AML-193 (cell line): Measurements from ENCODE around the gene COX11.

Experiments used
- DNase-seq, 2 experiments: peaks; one replicate each; lab custom pipeline; 2025; lab: John Stamatoyannopoulos, UW

COX11 gene

GRCh38 chr17:54968262-54968987 lies at the start of gene COX11, which contains the start of gene STXBP4:
Gene COX11, minus strand, starts transcription at chr17:54968654. Its CDS starts 8 bp downstream, at chr17:54968646.
Gene STXBP4, plus strand, starts transcription at chr17:54968765. Its CDS starts 17,455 bp downstream, at chr17:54986220.
- peak; percentile 97 to 98 for DNase-seq

- DNase-seq: peak; percentile 45 to 59
These were observed 37.1 kb upstream of the COX11 start for GRCh38 chr17:55005520-55005919.

GRCh38 chr17:55004484-55004883 lies 36.0 kb upstream of the COX11 start:
- DNase-seq: no peak

GRCh38 chr17:55002458-55002857 lies 34.0 kb upstream of the COX11 start:
- no peak for DNase-seq

- DNase-seq: no peak
These were observed 28.0 kb upstream of the COX11 start for GRCh38 chr17:54996441-54996840.

GRCh38 chr17:54992797-54993639 lies 24.6 kb upstream of the COX11 start:
- peak; percentile 59 to 79 for DNase-seq

- DNase-seq: no peak
These were observed 23.1 kb upstream of the COX11 start for GRCh38 chr17:54991567-54991966.

GRCh38 chr17:54990118-54990517 lies 21.7 kb upstream of the COX11 start:
- no peak for DNase-seq

- DNase-seq: no peak
These were observed 17.0 kb upstream of the COX11 start for GRCh38 chr17:54985476-54985875.

GRCh38 chr17:54983260-54983659 lies 14.8 kb upstream of the COX11 start:
- no peak for DNase-seq

- no peak for DNase-seq
These were observed 13.9 kb upstream of the COX11 start for GRCh38 chr17:54982399-54982798.

GRCh38 chr17:54980375-54980774 lies 11.9 kb upstream of the COX11 start:
- no peak for DNase-seq

GRCh38 chr17:54979657-54980056 lies 11.2 kb upstream of the COX11 start:
- DNase-seq: no peak

GRCh38 chr17:54977744-54978143 lies 9.3 kb upstream of the COX11 start:
- DNase-seq: no peak

GRCh38 chr17:54976316-54976715 lies 7.9 kb upstream of the COX11 start:
- DNase-seq: no peak

- no peak for DNase-seq
These were observed 6.3 kb upstream of the COX11 start for GRCh38 chr17:54974759-54975158.

GRCh38 chr17:54972406-54973138 lies 4.1 kb upstream of the COX11 start:
- no peak for DNase-seq

- DNase-seq: no peak
These were observed 3.4 kb upstream of the COX11 start for GRCh38 chr17:54971901-54972300.

GRCh38 chr17:54971147-54971546 lies 2.7 kb upstream of the COX11 start:
- no peak for DNase-seq

- no peak for DNase-seq
These were observed 1.5 kb upstream of the COX11 start for GRCh38 chr17:54969658-54970572.

GRCh38 chr17:54968988-54969332 lies 506 bp upstream of the COX11 start:
- DNase-seq: peak; percentile 27 to 47
